IMR-90 (cell line): Measurements from ENCODE around the gene SLC22A12. TPM values are rescaled to one million over a fixed set of nuclear protein-coding genes. Genes with fewer than 3 reads are reported as not detected.

Source experiments
- ATAC-seq: fragments of 200-7000 bp; cut with Tn5 transposase; 2 replicates; pipeline ENCODE4 v1.9.1; 2020; ENCODE audit warnings: low read depth, mild to moderate bottlenecking, moderate library complexity
- BruUV-seq: library from RNA; stranded (reverse); fragments of 400-500 nt; replicated peaks from 2 replicates; lab custom pipeline; 2021; lab: Mats Ljungman, UMichigan
- CTCF ChIA-PET: fragments of 300-600 bp; formaldehyde crosslinking; extraction: SDS; loops from one replicate; lab custom pipeline; 2021; ENCODE audit warnings: antibody characterized with exemption; lab: Yijun Ruan, JAX
- POLR2A ChIA-PET: fragments of 300-600 bp; sonication (Branson Sonifier 250); formaldehyde crosslinking; loops from one replicate; lab custom pipeline; 2022; ENCODE audit warnings: antibody characterized with exemption; ENCODE audit not compliant: unreplicated experiment; lab: Charles Lee
- DNase-seq: peaks from one replicate; pipeline ENCODE4 v3.0.0; 2013
- H2AFZ ChIP-seq: replicated peaks from 2 replicates; pipeline ENCODE3; 2013; ENCODE audit warnings: low read length, mild to moderate bottlenecking; ENCODE audit not compliant: poor library complexity
- H2AK5ac ChIP-seq: 2 replicates; pipeline ENCODE4 v1.6.1; 2013; ENCODE audit warnings: low read depth, low read length, inconsistent platforms
- H2AK9ac ChIP-seq: replicated peaks from 2 replicates; pipeline ENCODE3; 2013; ENCODE audit warnings: mild to moderate bottlenecking, low read depth, low read length, moderate library complexity; ENCODE audit not compliant: poor library complexity
- H2BK120ac ChIP-seq: 2 replicates; pipeline ENCODE4 v1.6.1; 2013; ENCODE audit warnings: low read depth, low read length, inconsistent platforms
- H2BK15ac ChIP-seq: 3 replicates; pipeline ENCODE4 v1.6.1; 2013; ENCODE audit warnings: low read depth, low read length, inconsistent platforms
- H2BK20ac ChIP-seq: 2 replicates; pipeline ENCODE4 v1.6.1; 2013; ENCODE audit warnings: low read depth, mild to moderate bottlenecking, inconsistent platforms, low read length, moderate library complexity
- H2BK5ac ChIP-seq: 2 replicates; pipeline ENCODE4 v1.6.1; 2013; ENCODE audit warnings: mild to moderate bottlenecking, low read depth, low read length, inconsistent platforms; ENCODE audit not compliant: poor library complexity, severe bottlenecking
- H3K14ac ChIP-seq: replicated peaks from 2 replicates; pipeline ENCODE4 v1.6.1; 2013; ENCODE audit warnings: low read depth, low read length, inconsistent platforms
- H3K18ac ChIP-seq: 2 replicates; pipeline ENCODE4 v1.6.1; 2013; ENCODE audit warnings: low read depth, low read length, control low read depth
- H3K23ac ChIP-seq: 2 replicates; pipeline ENCODE4 v1.6.1; 2013; ENCODE audit warnings: low read depth, low read length, inconsistent platforms
- H3K27ac ChIP-seq: 2 replicates; pipeline ENCODE4 v1.5.1; 2013; ENCODE audit warnings: mild to moderate bottlenecking, control low read depth, low read length; ENCODE audit not compliant: insufficient read depth
- H3K27me3 ChIP-seq: 2 replicates; pipeline ENCODE4 v1.6.1; 2013; ENCODE audit warnings: low read length; ENCODE audit not compliant: control insufficient read depth, insufficient read depth
- H3K36me3 ChIP-seq: 2 replicates; pipeline ENCODE4 v1.6.1; 2013; ENCODE audit warnings: low read length, mixed read lengths; ENCODE audit not compliant: control insufficient read depth, insufficient read depth
- H3K4ac ChIP-seq: 2 replicates; pipeline ENCODE4 v1.6.1; 2013; ENCODE audit warnings: low read depth, low read length, inconsistent platforms
- H3K4me1 ChIP-seq: 2 replicates; pipeline ENCODE4 v1.6.1; 2013; ENCODE audit warnings: low read length, mixed read lengths; ENCODE audit not compliant: control insufficient read depth, insufficient read depth
- H3K4me2 ChIP-seq: 2 replicates; pipeline ENCODE4 v1.6.1; 2013; ENCODE audit warnings: low read depth, mild to moderate bottlenecking, control low read depth, low read length, moderate library complexity
- H3K4me3 ChIP-seq: 2 replicates; pipeline ENCODE4 v1.5.1; 2013; ENCODE audit warnings: low read depth, mild to moderate bottlenecking, control low read depth, low read length, moderate library complexity; ENCODE audit not compliant: insufficient read depth
- H3K56ac ChIP-seq: 2 replicates; pipeline ENCODE4 v1.6.1; 2013; ENCODE audit warnings: low read length, inconsistent platforms; ENCODE audit not compliant: insufficient read depth; ENCODE audit errors: extremely low read depth
- H3K79me1 ChIP-seq, 2 experiments: 2 replicates each; pipeline ENCODE4 v1.6.1; 2013; ENCODE audit warnings: low read length in 2 of 2, inconsistent platforms in 1 of 2, low read depth in 1 of 2
- H3K9ac ChIP-seq: 2 replicates; pipeline ENCODE4 v1.6.1; 2013; ENCODE audit warnings: low read depth, low read length, control low read depth
- H3K9me1 ChIP-seq: 2 replicates; pipeline ENCODE4 v1.6.1; 2013; ENCODE audit warnings: low read length, inconsistent platforms; ENCODE audit not compliant: insufficient read depth
- H3K9me3 ChIP-seq: 2 replicates; pipeline ENCODE4 v1.6.1; 2013; ENCODE audit warnings: low read length; ENCODE audit not compliant: control insufficient read depth, insufficient read depth
- H4K20me1 ChIP-seq: 2 replicates; pipeline ENCODE4 v1.6.1; 2013; ENCODE audit warnings: low read length, inconsistent platforms; ENCODE audit not compliant: insufficient read depth
- H4K5ac ChIP-seq: 2 replicates; pipeline ENCODE4 v1.6.1; 2013; ENCODE audit warnings: mild to moderate bottlenecking, low read depth, low read length, control low read depth
- H4K8ac ChIP-seq, 2 experiments: 2 replicates each; pipeline ENCODE4 v1.6.1; 2013; ENCODE audit warnings: low read depth in 2 of 2, low read length in 2 of 2, control low read depth in 1 of 2, inconsistent platforms in 1 of 2
- H4K91ac ChIP-seq: 2 replicates; pipeline ENCODE4 v1.6.1; 2013; ENCODE audit warnings: low read depth, low read length, inconsistent platforms; ENCODE audit not compliant: insufficient read depth
- BHLHE40 ChIP-seq: fragments of 150-350 bp; IDR thresholded peaks from 2 replicates; pipeline ENCODE4 v1.6.1; 2016; ENCODE audit warnings: mild to moderate bottlenecking, low read depth, low read length
- CEBPB ChIP-seq: IDR thresholded peaks from 2 replicates; pipeline ENCODE4 v1.6.1; 2012; ENCODE audit warnings: low read depth, low read length, improper control_type of control experiment
- ELK1 ChIP-seq: fragments of 150-350 bp; IDR thresholded peaks from 2 replicates; pipeline ENCODE4 v1.6.1; 2016; ENCODE audit warnings: low read depth, mild to moderate bottlenecking, low read length, moderate library complexity, borderline replicate concordance
- FOS ChIP-seq: fragments of 150-350 bp; IDR thresholded peaks from 2 replicates; pipeline ENCODE4 v1.6.1; 2016; ENCODE audit warnings: low read depth, low read length
- MAFK ChIP-seq: IDR thresholded peaks from 2 replicates; pipeline ENCODE4 v1.6.1; 2012; ENCODE audit warnings: low read depth, low read length, improper control_type of control experiment
- NFE2L2 ChIP-seq: fragments of 150-350 bp; IDR thresholded peaks from 2 replicates; pipeline ENCODE4 v1.6.1; 2016; ENCODE audit warnings: low read depth, mild to moderate bottlenecking, low read length
- RAD21 ChIP-seq: IDR thresholded peaks from 2 replicates; pipeline ENCODE4 v1.6.1; 2012; ENCODE audit warnings: low read length, improper control_type of control experiment
- RCOR1 ChIP-seq: IDR thresholded peaks from 2 replicates; pipeline ENCODE4 v1.6.1; 2012; ENCODE audit warnings: mild to moderate bottlenecking, low read length, improper control_type of control experiment; ENCODE audit not compliant: insufficient replicate concordance
- RFX5 ChIP-seq: IDR thresholded peaks from 2 replicates; pipeline ENCODE4 v1.8.0; 2012; ENCODE audit warnings: low read depth, mild to moderate bottlenecking, low read length, moderate library complexity
- SMC3 ChIP-seq: fragments of 150-350 bp; IDR thresholded peaks from 2 replicates; pipeline ENCODE4 v1.6.1; 2016; ENCODE audit warnings: low read depth, mild to moderate bottlenecking, antibody characterized with exemption, low read length, moderate library complexity
- WGBS, 2 experiments: methylation state at CpG; one replicate each; pipeline versions ENCODE4 v1.1.5 to v1.1.7; 2013; ENCODE audit warnings: missing lambda C conversion rate in 2 of 2; ENCODE audit not compliant: insufficient read length in 1 of 2; ENCODE audit errors: extremely low coverage in 2 of 2; 5-methylcytosine and 5-hydroxymethylcytosine counted together
- dilution Hi-C: fragments of 300-500 bp; cut with HindIII; formaldehyde crosslinking; loops from one replicate; pipeline ENCODE4 v1.14.3; 2018; ENCODE audit warnings: low sequenced_read_pairs; ENCODE audit not compliant: unreplicated experiment
- in situ Hi-C: fragments of 300-500 bp; cut with MboI; formaldehyde crosslinking; loops from 3 replicates; pipeline ENCODE4 v1.14.3; 2019; ENCODE audit warnings: low sequenced_read_pairs, inconsistent platforms, mixed read lengths
- intact Hi-C: fragments of 100-400 bp; cut with micrococcal nuclease; formaldehyde crosslinking; loops from 2 replicates; pipeline ENCODE4 v1.10.0; 2022
- polyA plus RNA-seq, 3 experiments: library from polyadenylated mRNA; depleted of rRNA; stranded (reverse); fragments of >200 nt; gene quantifications; 2 replicates each; pipeline ENCODE4 v1.2.3, GENCODE V29; 2012; ENCODE audit warnings: low replicate concordance in 1 of 3
- total RNA-seq: library from RNA; depleted of rRNA; stranded (reverse); fragments of >200 nt; gene quantifications from 2 replicates; pipeline ENCODE4 v1.2.3, GENCODE V29; 2012
- TF ChIP-seq, protein P1 (sequence below): fragments of 150-350 bp; IDR thresholded peaks from 2 replicates; pipeline ENCODE4 v1.6.1; 2017; ENCODE audit warnings: mild to moderate bottlenecking, antibody characterized with exemption, low read length, low read depth
- TF ChIP-seq, protein P2 (sequence below): conservative IDR thresholded peaks from 2 replicates; pipeline ENCODE4 v1.5.1; 2012; ENCODE audit warnings: mild to moderate bottlenecking, low read depth, low read length, improper control_type of control experiment

SLC22A12 gene
- total and polyA plus RNA-seq, 2 of the 4 experiments (the other 2 are of a cell fraction) = not detected

DNA sequence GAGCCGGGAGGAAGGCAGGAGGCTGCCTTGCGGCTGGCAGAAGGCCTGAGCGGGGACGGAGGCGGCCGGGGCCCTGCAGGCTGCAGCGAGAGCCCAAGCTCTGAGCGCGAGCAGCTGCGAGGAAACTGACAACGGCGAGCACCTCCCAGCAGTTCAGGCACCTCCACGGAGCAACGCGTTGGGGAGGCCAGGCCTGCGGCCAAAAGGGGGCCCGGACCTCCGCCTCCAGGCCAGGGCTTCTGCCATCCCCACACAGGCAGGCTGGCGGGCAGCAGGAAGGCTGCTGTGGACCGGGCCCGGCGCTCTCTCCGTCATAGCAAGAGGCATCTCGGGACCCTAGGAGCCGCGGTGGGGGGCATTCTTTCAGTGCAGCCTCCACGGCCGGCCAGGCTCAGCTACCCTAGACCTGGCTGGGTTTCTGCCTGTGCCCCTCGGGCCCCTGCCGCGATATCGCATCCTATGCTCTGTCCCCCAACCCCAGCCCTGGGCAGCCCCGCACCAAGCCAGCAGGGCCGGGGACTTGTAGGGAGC, 22.9 kb upstream of the SLC22A12 start:
- H2AK9ac ChIP-seq = no peak overlapping the region
- dilution Hi-C loops = no loop called here
- no peak overlapping the region for H4K5ac ChIP-seq
- ChIA-PET POLR2A (interaction anchor here (0.6 kb wide), 1 partner anchor 117 kb away, joined by 3 read pairs; no protein-coding TSS in a partner anchor), CTCF (no interaction called here)
- whole genome bisulfite sequencing, 2 experiments = 64% methylated on average over 24 of the region's 34 CpGs; no CpG with 5 or more reads in 1 of the 2 experiments
- ATAC-seq (no peak), DNase-seq (no peak)
- H4K91ac ChIP-seq = no peak overlapping the region
- no peak overlapping the region for H3K23ac ChIP-seq
- no peaks in the 10 kb centered on the region for H3K9me3 ChIP-seq
- no peak overlapping the region for H3K27ac ChIP-seq
- no TSS peak for BruUV-seq
- intact Hi-C loops = no loop called here
- TF ChIP-seq RCOR1 (no peak), RAD21 (no peak), MAFK (no peak), CEBPB (no peak), ELK1 (no peak), SMC3 (no peak), FOS (no peak), NFE2L2 (no peak), BHLHE40 (no peak), RFX5 (no peak)
- TF ChIP-seq, protein P1, sequence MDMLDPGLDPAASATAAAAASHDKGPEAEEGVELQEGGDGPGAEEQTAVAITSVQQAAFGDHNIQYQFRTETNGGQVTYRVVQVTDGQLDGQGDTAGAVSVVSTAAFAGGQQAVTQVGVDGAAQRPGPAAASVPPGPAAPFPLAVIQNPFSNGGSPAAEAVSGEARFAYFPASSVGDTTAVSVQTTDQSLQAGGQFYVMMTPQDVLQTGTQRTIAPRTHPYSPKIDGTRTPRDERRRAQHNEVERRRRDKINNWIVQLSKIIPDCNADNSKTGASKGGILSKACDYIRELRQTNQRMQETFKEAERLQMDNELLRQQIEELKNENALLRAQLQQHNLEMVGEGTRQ = no peak
- TF ChIP-seq, protein P2, sequence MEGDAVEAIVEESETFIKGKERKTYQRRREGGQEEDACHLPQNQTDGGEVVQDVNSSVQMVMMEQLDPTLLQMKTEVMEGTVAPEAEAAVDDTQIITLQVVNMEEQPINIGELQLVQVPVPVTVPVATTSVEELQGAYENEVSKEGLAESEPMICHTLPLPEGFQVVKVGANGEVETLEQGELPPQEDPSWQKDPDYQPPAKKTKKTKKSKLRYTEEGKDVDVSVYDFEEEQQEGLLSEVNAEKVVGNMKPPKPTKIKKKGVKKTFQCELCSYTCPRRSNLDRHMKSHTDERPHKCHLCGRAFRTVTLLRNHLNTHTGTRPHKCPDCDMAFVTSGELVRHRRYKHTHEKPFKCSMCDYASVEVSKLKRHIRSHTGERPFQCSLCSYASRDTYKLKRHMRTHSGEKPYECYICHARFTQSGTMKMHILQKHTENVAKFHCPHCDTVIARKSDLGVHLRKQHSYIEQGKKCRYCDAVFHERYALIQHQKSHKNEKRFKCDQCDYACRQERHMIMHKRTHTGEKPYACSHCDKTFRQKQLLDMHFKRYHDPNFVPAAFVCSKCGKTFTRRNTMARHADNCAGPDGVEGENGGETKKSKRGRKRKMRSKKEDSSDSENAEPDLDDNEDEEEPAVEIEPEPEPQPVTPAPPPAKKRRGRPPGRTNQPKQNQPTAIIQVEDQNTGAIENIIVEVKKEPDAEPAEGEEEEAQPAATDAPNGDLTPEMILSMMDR = no peak
- H4K8ac ChIP-seq = no peak overlapping the region
- H3K27me3 ChIP-seq = peaks cover 26% of the 10 kb centered on the region
- H4K20me1 ChIP-seq = no peaks in the 10 kb centered on the region
- H2BK120ac ChIP-seq = no peak overlapping the region
- H3K36me3 ChIP-seq = no peaks in the 10 kb centered on the region
- H3K14ac ChIP-seq = no peak overlapping the region
- no peak overlapping the region for H2BK15ac ChIP-seq
- in situ Hi-C loops = no loop called here
- no peak overlapping the region for H3K9ac ChIP-seq
- H2BK20ac ChIP-seq = no peak overlapping the region
- H3K79me1 ChIP-seq = no peaks in the 10 kb centered on the region
- no peaks in the 10 kb centered on the region for H3K9me1 ChIP-seq
- H3K18ac ChIP-seq = no peak overlapping the region
- no peaks in the 10 kb centered on the region for H3K4me1 ChIP-seq
- no peak overlapping the region for H2BK5ac ChIP-seq
- H3K4me3 ChIP-seq = no peak overlapping the region
- no peak overlapping the region for H2AFZ ChIP-seq
- H3K4me2 ChIP-seq = no peak overlapping the region
- no peak overlapping the region for H2AK5ac ChIP-seq
- no peak overlapping the region for H3K56ac ChIP-seq
- no peak overlapping the region for H3K4ac ChIP-seq
